Lung (tissue), 12 donors: Measurements from ENCODE around the gene TMEM63A. TPM values are rescaled to one million over a fixed set of nuclear protein-coding genes. Genes with fewer than 3 reads are reported as not detected.

Experiments
- ATAC-seq: fragments of 200-7000 bp; cut with Tn5 transposase; one replicate; pipeline ENCODE4 v1.9.1; 2020; ENCODE audit warnings: moderate number of reproducible peaks; ENCODE audit not compliant: insufficient read depth, low FRiP score
- DNase-seq, 3 donors: peaks; one replicate each; pipeline ENCODE4 v3.0.0-alpha.2; 2013 to 2017
- H3K27ac ChIP-seq, 2 donors: one replicate each; pipeline ENCODE4 v1.5.1; 2013; ENCODE audit warnings: mild to moderate bottlenecking in 2 of 2, moderate library complexity in 2 of 2, control low read depth in 1 of 2, inconsistent platforms in 1 of 2, low read depth in 1 of 2, low read length in 1 of 2
- H3K27me3 ChIP-seq, 3 donors: one replicate each; pipeline ENCODE4 v1.5.1; 2013; ENCODE audit warnings: low read length in 2 of 3; ENCODE audit not compliant: control insufficient read depth in 3 of 3, insufficient read depth in 3 of 3
- H3K36me3 ChIP-seq, 4 donors: one replicate each; pipeline ENCODE4 v1.5.1; 2013; ENCODE audit warnings: low read length in 4 of 4, mild to moderate bottlenecking in 1 of 4, moderate library complexity in 1 of 4; ENCODE audit not compliant: control insufficient read depth in 4 of 4, insufficient read depth in 4 of 4
- H3K4me1 ChIP-seq, 5 donors: one replicate each; pipeline ENCODE4 v1.5.1; 2013; ENCODE audit warnings: low read length in 5 of 5, mild to moderate bottlenecking in 2 of 5, moderate library complexity in 1 of 5; ENCODE audit not compliant: control insufficient read depth in 5 of 5, insufficient read depth in 5 of 5
- H3K4me3 ChIP-seq: one replicate; pipeline ENCODE4 v1.5.1; 2013; ENCODE audit warnings: mild to moderate bottlenecking, control low read depth, moderate library complexity
- H3K9ac ChIP-seq, 2 donors: one replicate each; pipeline ENCODE4 v1.5.1; 2013; ENCODE audit warnings: low read length in 2 of 2, control low read depth in 1 of 2; ENCODE audit not compliant: insufficient read depth in 1 of 2
- H3K9me3 ChIP-seq, 4 donors: one replicate each; pipeline ENCODE4 v1.5.1; 2013; ENCODE audit warnings: low read length in 3 of 4, mild to moderate bottlenecking in 1 of 4, moderate library complexity in 1 of 4; ENCODE audit not compliant: control insufficient read depth in 4 of 4, insufficient read depth in 3 of 4
- WGBS, 2 donors: extraction: QIAGEN DNeasy Blood & Tissue Kit; methylation state at CpG; one replicate each; pipeline ENCODE4 v1.1.7; 2013; 5-methylcytosine and 5-hydroxymethylcytosine counted together
- polyA plus RNA-seq, 2 donors: library from polyadenylated mRNA; stranded (reverse); fragments of 200-250 nt; gene quantifications; one replicate each; pipeline ENCODE4 v1.2.1, GENCODE V29; 2013
- total RNA-seq, 2 donors: library from RNA; depleted of rRNA in 1 of 2; stranded (reverse); fragments of >200 nt in 1 of 2; gene quantifications; one replicate each; pipeline ENCODE4 v1.2.1, GENCODE V29; 2014 to 2021
- TF ChIP-seq, protein P1 (sequence below): IDR thresholded peaks from 2 replicates; pipeline ENCODE4 v1.5.1; 2012; ENCODE audit warnings: mild to moderate bottlenecking; ENCODE audit errors: control extremely low read depth, extremely low read depth
- donor health status: control.
- donor health status: control.
- donor health status: Bipolar disorder and iron deficiency.
- donor health status: healthy.
- donor health status: DM: yes; HTN: yes; CAD: no.

TMEM63A gene
- total and polyA plus RNA-seq, 4 donors = 26.1 to 108 (median 73.1) TPM

DNA sequence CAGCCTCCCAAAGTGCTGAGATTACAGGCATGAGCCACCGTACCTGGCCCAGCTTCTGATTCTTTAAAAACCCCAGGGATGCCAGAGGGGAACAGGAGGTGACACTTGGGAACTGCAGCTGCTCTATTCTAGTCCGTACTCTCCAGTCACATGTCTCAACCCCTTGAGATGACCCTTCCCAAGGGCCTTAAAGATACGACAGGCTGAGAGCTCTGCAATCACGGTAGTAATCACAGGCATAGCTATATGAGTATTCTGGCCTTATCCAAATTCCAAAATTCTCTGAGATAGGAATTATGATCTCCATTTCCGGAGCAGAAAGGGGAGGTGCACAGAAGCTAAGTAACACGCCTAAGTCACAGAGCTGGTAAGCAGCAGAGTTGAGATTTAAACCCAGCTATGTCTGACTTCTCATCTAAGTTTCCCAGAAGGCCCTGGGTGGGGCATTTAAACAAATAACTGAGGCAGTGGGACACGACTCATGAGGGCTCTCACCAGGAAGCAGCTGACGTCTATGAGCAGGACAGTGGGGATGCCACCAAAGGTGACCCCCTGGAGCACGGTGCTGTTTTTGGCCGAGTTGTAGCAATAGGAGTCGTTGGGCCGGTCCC is 5.2 kb downstream of the TMEM63A start:
- TF ChIP-seq, protein P1, sequence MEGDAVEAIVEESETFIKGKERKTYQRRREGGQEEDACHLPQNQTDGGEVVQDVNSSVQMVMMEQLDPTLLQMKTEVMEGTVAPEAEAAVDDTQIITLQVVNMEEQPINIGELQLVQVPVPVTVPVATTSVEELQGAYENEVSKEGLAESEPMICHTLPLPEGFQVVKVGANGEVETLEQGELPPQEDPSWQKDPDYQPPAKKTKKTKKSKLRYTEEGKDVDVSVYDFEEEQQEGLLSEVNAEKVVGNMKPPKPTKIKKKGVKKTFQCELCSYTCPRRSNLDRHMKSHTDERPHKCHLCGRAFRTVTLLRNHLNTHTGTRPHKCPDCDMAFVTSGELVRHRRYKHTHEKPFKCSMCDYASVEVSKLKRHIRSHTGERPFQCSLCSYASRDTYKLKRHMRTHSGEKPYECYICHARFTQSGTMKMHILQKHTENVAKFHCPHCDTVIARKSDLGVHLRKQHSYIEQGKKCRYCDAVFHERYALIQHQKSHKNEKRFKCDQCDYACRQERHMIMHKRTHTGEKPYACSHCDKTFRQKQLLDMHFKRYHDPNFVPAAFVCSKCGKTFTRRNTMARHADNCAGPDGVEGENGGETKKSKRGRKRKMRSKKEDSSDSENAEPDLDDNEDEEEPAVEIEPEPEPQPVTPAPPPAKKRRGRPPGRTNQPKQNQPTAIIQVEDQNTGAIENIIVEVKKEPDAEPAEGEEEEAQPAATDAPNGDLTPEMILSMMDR = no peak
- 80 to 90% methylated on average over 12 of the region's 12 CpGs for WGBS, 2 donors
- Histone ChIP-seq H3K9ac (no peak overlapping the region), H3K27me3 (no peaks in the 10 kb centered on the region), H3K4me1 (peaks cover 20 to 44% (median 33%) of the 10 kb centered on the region in 5 donors), H3K27ac (peak overlapping the region in 1 of 2 donors; percentile 43), H3K4me3 (no peak overlapping the region), H3K36me3 (peaks cover 4 to 28% (median 24%) of the 10 kb centered on the region in 4 donors), H3K9me3 (no peaks in the 10 kb centered on the region)
- ATAC-seq = no peak
- no peak for DNase-seq

DNA sequence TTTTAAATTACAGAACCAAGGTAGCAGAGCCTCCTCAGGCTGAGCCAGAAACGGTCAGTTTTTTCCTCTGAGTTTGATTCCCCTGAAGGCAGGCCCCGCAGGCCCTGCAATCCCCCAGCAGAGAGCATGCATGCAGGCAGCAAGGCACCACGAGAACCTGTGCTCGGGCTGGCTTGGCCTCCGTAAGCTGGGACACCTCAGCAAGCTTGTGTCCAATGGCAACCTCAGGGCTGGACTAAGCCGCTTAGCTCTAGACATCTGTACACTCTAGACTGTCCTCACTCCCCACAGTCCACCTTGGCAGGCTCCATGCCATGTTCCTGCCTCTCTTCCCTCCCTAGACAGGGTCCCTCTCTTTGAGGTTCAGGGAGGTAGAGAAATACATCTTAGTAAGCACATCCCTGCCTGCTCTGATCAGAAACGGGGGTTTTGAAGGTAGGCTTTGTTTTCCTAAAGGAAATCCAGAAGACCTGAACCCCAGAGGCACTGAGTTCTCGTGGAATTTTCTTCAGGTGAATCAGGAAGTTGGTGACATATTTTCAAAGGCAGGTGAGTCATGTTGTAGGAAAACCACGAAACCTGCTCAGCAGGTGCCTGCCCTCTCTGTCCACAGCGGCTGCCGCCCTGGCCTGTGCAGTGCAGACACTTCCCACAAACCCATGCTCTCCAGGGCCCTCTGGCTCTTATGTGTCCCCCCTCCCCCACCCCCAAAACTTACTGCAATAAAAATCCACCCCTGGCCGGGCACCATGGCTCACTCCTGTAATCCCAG is 7.0 kb downstream of the TMEM63A start:
- Histone ChIP-seq H3K36me3 (peaks cover 4 to 36% (median 31%) of the 10 kb centered on the region in 4 donors), H3K4me3 (no peak overlapping the region), H3K4me1 (peaks cover 15 to 40% (median 23%) of the 10 kb centered on the region in 5 donors), H3K27me3 (no peaks in the 10 kb centered on the region), H3K9me3 (no peaks in the 10 kb centered on the region), H3K9ac (peak overlapping the region; percentile 7 to 40), H3K27ac (peak overlapping the region in 1 of 2 donors; percentile 87)
- WGBS, 2 donors = 75 to 83% methylated on average over 12 of the region's 12 CpGs
- peak; percentile 75 for ATAC-seq
- DNase-seq = peak in 2 of 3 donors; percentile 56 to 65
- TF ChIP-seq, protein P1 = no peak

DNA sequence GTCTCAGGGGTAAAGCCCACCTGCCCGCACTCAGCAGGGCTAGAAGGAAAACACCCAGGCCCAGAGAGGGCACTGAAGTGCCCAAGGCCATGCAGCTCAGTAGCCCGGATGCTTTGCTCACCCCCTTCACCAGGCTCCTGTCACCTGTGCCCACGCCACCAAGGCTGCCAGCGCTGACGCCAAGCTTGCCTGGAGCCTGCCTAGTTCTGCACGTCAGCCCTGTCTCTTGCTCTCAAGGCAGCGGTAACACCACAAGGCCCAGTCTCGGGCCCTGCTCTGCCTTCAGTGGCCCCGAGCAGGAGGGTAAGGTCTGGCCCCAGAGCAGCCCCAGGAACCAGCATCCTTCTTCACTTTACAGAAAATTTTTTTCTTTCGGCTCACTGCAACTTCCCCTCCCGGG is 7.7 kb downstream of the TMEM63A start:
- no peak overlapping the region for H3K9ac ChIP-seq
- no peak overlapping the region for H3K27ac ChIP-seq
- H3K9me3 ChIP-seq = no peaks in the 10 kb centered on the region
- H3K36me3 ChIP-seq = peaks cover 4 to 39% (median 31%) of the 10 kb centered on the region in 4 donors
- WGBS, 2 donors = 94 to 96% methylated on average over 11 of the region's 11 CpGs
- H3K4me1 ChIP-seq = peaks cover 13 to 32% (median 18%) of the 10 kb centered on the region in 5 donors
- DNase-seq (no peak), ATAC-seq (no peak)
- H3K27me3 ChIP-seq = no peaks in the 10 kb centered on the region
- no peak overlapping the region for H3K4me3 ChIP-seq
- TF ChIP-seq, protein P1 = no peak
